ENCODE data around the gene SLC38A1.
"Not testable (repeated sequence)": the region's sequence is repeated elsewhere in the genome, so short reads cannot be mapped to it uniquely, and the experiment has no call there.

SLC38A1 gene

DNA sequence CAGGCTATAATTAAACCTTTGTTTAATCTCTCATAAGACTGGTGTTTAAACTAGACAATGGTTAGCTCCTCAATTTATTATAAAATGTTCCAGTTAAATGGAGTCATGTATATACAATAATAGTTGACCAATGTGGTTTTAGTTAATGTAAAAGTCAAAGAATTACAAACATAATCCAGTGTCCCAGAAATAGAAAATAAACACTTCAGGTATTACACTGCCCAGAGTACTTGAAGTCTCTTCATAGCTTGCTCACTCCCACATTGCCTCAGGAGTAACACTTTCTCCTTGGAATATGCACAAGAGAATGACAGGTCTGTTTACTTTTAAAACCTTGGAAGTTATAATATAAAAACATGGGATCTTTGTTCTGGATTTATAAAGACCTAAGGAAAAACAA, 60.5 kb downstream of the SLC38A1 start:
- no peak for DNase-seq (ENCODE audit: low read depth in 2 of 2)

DNA sequence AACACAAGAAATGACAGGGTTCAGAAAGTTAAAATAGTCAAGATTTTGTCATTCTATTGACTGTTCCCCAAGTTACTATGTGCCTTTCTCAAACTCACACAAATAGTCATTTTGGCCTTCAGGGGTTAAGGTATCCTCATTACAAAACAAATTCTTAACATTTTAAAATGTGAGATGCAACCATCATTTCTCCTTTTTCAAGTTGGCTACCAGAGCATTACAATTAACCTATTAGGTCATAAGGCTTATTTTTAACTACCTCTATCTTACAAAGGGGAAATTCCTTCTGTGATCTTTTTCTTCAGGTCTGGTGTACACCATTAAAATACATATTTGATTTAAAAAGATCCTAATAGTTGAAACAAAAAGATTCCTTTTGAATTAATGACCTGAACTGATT, 61.2 kb downstream of the SLC38A1 start:
- DNase-seq (ENCODE audit: low read depth in 2 of 2) = no peak

DNA sequence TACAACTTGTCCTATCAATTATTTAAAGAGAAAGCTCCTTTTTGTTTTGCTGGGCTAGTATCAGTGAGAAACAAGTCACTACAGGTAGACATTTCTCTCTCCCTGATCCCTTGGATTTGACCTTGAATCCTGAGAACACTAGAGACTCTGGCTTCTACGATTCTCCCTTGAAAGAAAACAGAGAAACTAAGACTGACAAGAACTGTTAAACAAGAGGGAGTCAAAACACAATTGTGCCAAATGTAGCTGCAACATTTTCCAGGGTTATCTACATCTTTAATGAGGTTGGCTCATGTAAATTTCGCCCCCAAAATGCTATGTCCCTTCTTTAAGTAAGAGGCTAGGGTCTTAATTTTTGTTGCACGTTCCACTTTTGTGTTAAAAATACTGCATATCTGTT, 62.4 kb downstream of the SLC38A1 start:
- DNase-seq (ENCODE audit: low read depth in 2 of 2) = no peak

GRCh38 chr12:46205294-46205693, 63.5 kb downstream of the SLC38A1 start:
- no peak for DNase-seq (ENCODE audit: low read depth in 2 of 2)

- DNase-seq (ENCODE audit: low read depth in 2 of 2) = no peak
Observed at GRCh38 chr12:46201284-46201789, 67.5 kb downstream of the SLC38A1 start.

- no peak for DNase-seq (ENCODE audit: low read depth in 2 of 2)
Observed at GRCh38 chr12:46200551-46200950, 68.3 kb downstream of the SLC38A1 start.

GRCh38 chr12:46198913-46199312, 69.9 kb downstream of the SLC38A1 start:
- DNase-seq (ENCODE audit: low read depth in 2 of 2) = no peak

- DNase-seq (ENCODE audit: low read depth in 2 of 2) = no peak
Observed at GRCh38 chr12:46197883-46198282, 71.0 kb downstream of the SLC38A1 start.

GRCh38 chr12:46190533-46190932, 78.3 kb downstream of the SLC38A1 start:
- not testable (repeated sequence) for DNase-seq (ENCODE audit: low read depth in 2 of 2)

GRCh38 chr12:46188170-46188569, 80.7 kb downstream of the SLC38A1 start:
- DNase-seq (ENCODE audit: low read depth in 2 of 2) = no peak

DNA sequence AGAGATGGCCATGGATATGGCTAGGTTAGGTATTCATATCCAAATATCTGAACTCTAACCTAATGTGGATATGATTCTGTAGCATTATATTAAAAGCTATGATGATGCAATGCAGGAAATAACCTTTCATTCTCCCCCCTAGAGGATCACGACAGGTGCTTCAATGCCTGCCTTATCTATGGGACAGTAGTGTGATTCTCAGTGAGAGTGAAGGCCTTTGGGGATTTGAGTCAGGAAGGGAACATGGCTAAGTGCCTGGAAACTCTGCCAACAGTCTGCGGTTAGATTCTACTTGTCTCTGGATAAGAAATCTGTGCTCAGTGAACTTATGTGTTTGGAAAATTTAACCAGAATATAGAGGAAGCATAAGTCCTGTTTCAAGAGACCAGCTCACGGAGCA, 81.8 kb downstream of the SLC38A1 start:
- DNase-seq (ENCODE audit: low read depth in 2 of 2) = no peak

DNA sequence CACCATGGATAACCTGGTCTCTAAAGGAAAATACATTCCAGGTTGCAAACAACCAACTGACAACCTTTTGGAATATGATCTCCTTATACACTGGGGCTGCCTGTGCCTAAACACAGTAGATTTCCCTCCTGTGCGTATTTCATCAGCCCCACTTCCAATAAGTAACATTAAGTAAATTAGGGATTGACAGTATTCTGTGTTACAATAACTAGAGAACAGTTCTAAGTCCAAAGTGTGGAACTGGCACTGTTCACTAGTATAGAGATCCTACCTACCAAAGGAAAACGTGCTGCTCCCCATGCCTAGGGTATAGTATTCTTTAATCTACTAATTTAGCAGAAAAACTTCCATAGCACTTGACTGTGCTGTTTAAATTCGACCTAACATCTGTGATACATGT, 82.8 kb downstream of the SLC38A1 start:
- DNase-seq (ENCODE audit: low read depth in 2 of 2) = no peak

DNA sequence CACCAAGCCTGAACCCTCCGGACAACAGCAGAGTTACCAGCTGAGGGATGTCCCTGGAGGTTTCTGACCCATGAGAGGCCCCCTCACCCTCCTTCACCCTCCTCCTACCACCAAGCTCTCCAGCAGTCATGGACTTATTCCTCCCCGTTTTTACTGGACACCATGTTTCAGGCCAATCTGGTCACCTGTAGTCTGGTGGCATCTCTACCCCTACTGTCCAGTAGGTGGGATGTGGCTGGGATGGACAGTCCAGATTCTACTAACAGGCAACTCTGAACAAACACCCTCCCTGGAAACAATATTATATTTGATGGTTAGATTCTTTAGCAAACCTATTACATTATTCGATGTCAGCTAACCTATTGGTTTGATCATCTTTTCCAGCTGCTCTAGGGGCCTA, 83.2 kb downstream of the SLC38A1 start:
- DNase-seq (ENCODE audit: low read depth in 2 of 2) = no peak

DNA sequence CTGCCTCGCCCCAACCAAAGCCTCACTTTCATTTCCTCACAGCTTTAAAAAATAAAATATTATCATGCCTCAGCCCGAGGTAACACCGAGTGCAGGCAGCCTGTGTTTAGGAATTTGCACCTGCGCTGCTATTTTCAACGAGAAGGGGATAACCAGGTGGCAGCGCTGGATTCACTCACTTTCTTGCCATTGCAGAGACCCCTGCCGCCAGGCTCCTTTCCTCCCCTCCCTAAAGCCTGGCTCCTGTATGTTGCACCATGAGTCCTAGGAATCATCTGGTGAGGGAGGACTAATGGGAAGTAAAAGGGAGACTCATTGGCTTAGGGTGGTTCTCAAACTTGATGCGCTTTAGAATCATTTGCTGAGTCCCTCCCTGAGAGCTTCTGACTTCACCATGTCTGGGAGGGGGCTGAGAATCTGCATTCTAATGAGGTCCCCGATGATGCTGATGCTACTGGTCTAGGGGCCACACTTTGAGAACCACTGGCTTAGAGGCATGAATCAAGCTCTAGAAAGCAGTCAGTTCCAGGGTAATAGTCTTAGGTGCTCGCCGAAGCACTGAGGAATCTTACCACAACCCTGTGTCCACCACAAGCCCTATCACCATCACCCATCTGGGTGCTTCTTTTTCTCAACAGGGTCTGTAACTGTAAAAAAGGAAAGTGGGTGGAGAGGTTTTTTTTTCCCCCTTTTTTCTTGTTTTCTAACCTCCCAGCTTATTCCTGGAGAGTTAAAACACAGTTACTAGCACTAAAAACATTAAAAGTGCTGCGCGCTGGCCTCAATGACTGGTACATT, 83.8 kb downstream of the SLC38A1 start:
- DNase-seq (ENCODE audit: low read depth in 2 of 2) = no peak

GRCh38 chr12:46183112-46183511, 85.7 kb downstream of the SLC38A1 start:
- DNase-seq (ENCODE audit: low read depth in 2 of 2) = no peak

- DNase-seq (ENCODE audit: low read depth in 2 of 2) = no peak
Observed at GRCh38 chr12:46181465-46181864, 87.4 kb downstream of the SLC38A1 start.

DNA sequence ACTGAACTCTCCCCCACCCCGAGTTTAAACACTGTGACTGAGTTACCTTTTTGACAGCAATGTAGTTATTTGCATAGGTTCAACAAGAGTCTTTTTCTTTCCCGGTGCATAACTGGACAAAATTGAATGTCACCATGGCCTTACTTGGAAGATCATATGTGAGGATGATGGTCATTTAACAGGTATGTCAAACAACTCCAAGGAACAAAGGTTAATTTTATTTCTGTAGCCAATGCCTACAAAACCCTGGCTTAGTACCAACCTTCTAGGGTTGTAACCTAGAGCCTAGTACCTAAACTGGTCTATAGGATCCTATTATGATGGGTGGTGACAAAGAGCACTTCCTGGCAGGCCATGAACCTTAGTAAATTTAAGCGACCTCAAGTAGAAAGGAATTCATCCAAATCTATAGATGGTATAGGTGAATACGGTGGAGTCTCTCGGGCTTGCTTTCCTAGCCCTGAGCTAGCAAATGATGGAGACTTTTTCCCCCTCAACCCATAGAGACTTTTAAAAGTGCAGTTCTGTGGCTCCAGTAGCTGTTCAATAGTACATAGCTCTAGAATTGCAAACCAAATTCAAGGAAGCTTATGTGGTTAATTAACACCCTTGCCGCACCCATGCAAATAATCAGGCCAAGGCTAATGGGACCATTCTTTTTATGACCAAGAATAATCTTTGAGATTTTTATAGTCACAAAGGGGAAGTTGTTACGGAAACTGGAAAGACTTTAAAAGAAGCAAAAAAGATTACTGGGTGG, 89.0 kb downstream of the SLC38A1 start:
- no peak for DNase-seq (ENCODE audit: low read depth in 2 of 2)

DNA sequence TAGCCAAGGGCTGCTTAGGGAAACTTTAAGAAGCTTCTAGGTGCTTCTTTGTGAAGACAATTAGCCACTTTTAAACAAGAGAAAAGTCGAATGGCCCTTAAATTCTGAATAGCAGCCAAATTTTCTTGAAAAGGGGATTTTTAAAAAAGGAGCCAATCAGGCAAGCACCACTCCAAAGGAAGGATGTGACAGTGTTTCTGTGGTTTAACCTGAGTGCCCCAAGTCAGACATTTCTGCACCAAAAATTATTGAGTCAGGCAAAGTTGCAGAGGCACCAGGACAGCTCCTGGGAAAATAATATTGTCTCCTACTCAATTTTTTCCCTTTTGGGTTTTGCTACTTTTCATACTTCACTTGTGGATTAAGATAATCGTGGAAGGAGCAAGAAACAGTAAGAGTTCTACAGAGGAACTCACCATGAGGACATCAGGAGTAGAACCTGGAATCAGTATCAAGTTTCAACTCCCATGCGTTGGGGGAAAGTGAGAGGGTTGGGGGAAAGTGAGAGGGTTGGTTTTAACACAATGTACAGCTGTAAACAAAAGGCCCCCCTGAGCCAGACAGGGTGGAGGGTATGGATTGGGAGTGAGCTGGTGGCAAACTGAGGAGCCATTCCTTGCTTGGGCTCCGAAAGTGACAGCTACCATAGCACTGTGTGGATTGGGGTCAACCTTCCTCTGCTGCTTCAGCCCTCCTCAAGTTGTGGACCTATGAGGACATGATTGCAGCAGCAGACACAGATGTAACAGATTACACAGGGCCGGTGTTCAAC, 90.8 kb downstream of the SLC38A1 start:
- no peak for DNase-seq (ENCODE audit: low read depth in 2 of 2)

- DNase-seq (ENCODE audit: low read depth in 2 of 2) = no peak
Observed at GRCh38 chr12:46177025-46177424, 91.8 kb downstream of the SLC38A1 start.

- no peak for DNase-seq (ENCODE audit: low read depth in 2 of 2)
Observed at GRCh38 chr12:46174919-46175318, 93.9 kb downstream of the SLC38A1 start.

- no peak for DNase-seq (ENCODE audit: low read depth in 2 of 2)
Observed at GRCh38 chr12:46174061-46174662, 94.7 kb downstream of the SLC38A1 start.

DNA sequence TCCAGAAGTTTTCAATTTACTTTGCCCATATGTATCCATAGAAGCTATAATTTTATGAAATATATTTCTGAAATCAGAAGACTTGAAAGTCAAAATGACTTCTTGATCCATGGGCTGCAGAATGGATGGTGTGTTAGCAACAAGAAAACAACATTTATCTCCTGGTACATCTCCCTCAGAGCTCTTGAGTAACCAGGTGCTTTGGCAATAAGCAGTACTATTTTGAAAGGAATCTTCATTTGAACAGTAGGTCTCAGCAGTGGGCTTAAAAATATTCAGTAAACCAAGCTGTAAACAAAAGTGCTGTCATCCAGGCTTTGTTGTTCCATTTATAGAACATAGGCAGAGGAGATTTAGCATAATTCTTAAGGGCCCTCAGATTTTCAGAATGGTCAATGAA, 100.4 kb downstream of the SLC38A1 start:
- no peak for DNase-seq (ENCODE audit: low read depth in 2 of 2)
